GM12878 (cell line): ENCODE measurements around the gene C5AR1. TPM values are rescaled to one million over a fixed set of nuclear protein-coding genes. Genes with fewer than 3 reads are reported as not detected.

Source experiments
- ATAC-seq: fragments of 200-7000 bp; cut with Tn5 transposase; 3 replicates; pipeline ENCODE4 v1.9.1; 2020; ENCODE audit warnings: mild to moderate bottlenecking, moderate library complexity
- BruUV-seq: library from RNA; stranded (reverse); fragments of 400-500 nt; replicated peaks from 2 replicates; lab custom pipeline; 2021; lab: Mats Ljungman, UMichigan
- CTCF ChIA-PET: fragments of 300-600 bp; sonication (Branson Sonifier 250); formaldehyde crosslinking; extraction: SDS; loops from one replicate; lab custom pipeline; 2021; ENCODE audit warnings: inconsistent platforms; lab: Yijun Ruan, JAX
- POLR2A ChIA-PET: fragments of 350-600 bp; formaldehyde crosslinking; extraction: SDS; loops from one replicate; lab custom pipeline; 2021; ENCODE audit warnings: inconsistent platforms; lab: Charles Lee
- RAD21 ChIA-PET: fragments of 300-600 bp; sonication (Branson Sonifier 250); formaldehyde crosslinking; loops from one replicate; lab custom pipeline; 2023; ENCODE audit warnings: antibody characterized with exemption; ENCODE audit not compliant: unreplicated experiment; lab: Charles Lee
- SMC1A ChIA-PET: fragments of 300-600 bp; sonication (Branson Sonifier 250); formaldehyde crosslinking; loops from one replicate; lab custom pipeline; 2023; ENCODE audit not compliant: unreplicated experiment, uncharacterized antibody; lab: Charles Lee
- DNase-seq: peaks from one replicate; pipeline ENCODE4 v3.0.0-alpha.2; 2011; ENCODE audit warnings: low read depth, low spot score
- FAIRE-seq: peaks from 3 replicates; lab custom pipeline; 2011; peaks lifted over from hg19 to GRCh38; lab: Jason Lieb, UNC
- H2AFZ ChIP-seq: 2 replicates; pipeline ENCODE4 v1.6.0; 2011; ENCODE audit warnings: low read depth, low read length, control low read depth; ENCODE audit not compliant: control insufficient read depth
- H3K27ac ChIP-seq: 2 replicates; pipeline ENCODE4 v1.5.1; 2011; ENCODE audit warnings: control low read depth; ENCODE audit not compliant: control insufficient read depth, insufficient read depth
- H3K27me3 ChIP-seq, 2 experiments: replicated peaks in 1 of 2; 2 replicates each; pipeline versions ENCODE4 v1.6.0 to v1.6.1; 2011; ENCODE audit warnings: low read length in 1 of 2; ENCODE audit not compliant: control insufficient read depth in 2 of 2, insufficient read depth in 2 of 2
- H3K36me3 ChIP-seq, 2 experiments: 2 replicates each; pipeline ENCODE4 v1.5.1; 2011; ENCODE audit warnings: low read length in 1 of 2; ENCODE audit not compliant: control insufficient read depth in 2 of 2, insufficient read depth in 2 of 2
- H3K4me1 ChIP-seq: 2 replicates; pipeline ENCODE4 v1.6.1; 2011; ENCODE audit warnings: mild to moderate bottlenecking, low read length, moderate library complexity, mixed read lengths; ENCODE audit not compliant: control insufficient read depth, insufficient read depth
- H3K4me2 ChIP-seq: 2 replicates; pipeline ENCODE4 v1.6.0; 2011; ENCODE audit warnings: control low read depth; ENCODE audit not compliant: control insufficient read depth, insufficient read depth
- H3K4me3 ChIP-seq: fragments of 200-600 bp; sonication (generic); 2 replicates; pipeline ENCODE4 v1.5.1; 2016
- H3K79me2 ChIP-seq: 2 replicates; pipeline ENCODE4 v1.6.0; 2011; ENCODE audit warnings: low read length; ENCODE audit not compliant: control insufficient read depth, insufficient read depth
- H3K9ac ChIP-seq: 2 replicates; pipeline ENCODE4 v1.8.0; 2011; ENCODE audit warnings: low read length, control low read depth, mixed read lengths; ENCODE audit not compliant: control insufficient read depth, insufficient read depth
- H3K9me3 ChIP-seq: replicated peaks from 3 replicates; pipeline ENCODE4 v1.5.1; 2011; ENCODE audit warnings: mild to moderate bottlenecking, low read length; ENCODE audit not compliant: control insufficient read depth, insufficient read depth
- H4K20me1 ChIP-seq: 2 replicates; pipeline ENCODE4 v1.6.0; 2011; ENCODE audit not compliant: control insufficient read depth, insufficient read depth
- CHD4 ChIP-seq: fragments of 200-600 bp; sonication (generic); IDR thresholded peaks from 2 replicates; pipeline ENCODE4 v1.6.1; 2016; ENCODE audit warnings: mild to moderate bottlenecking
- CREM ChIP-seq: IDR thresholded peaks from 2 replicates; pipeline ENCODE4 v1.6.1; 2014; ENCODE audit warnings: antibody characterized with exemption, low read depth
- GATAD2B ChIP-seq: fragments of 450-650 bp; conservative IDR thresholded peaks from 2 replicates; pipeline ENCODE4 v1.6.1; 2017; ENCODE audit warnings: low read depth, mild to moderate bottlenecking, moderate library complexity
- IKZF2 ChIP-seq, 2 experiments: fragments of 450-650 bp; IDR thresholded peaks; 2 replicates each; pipeline ENCODE4 v1.6.1; 2017; ENCODE audit warnings: mild to moderate bottlenecking in 2 of 2, moderate library complexity in 2 of 2
- JUND ChIP-seq: IDR thresholded peaks from 2 replicates; pipeline ENCODE4 v1.6.1; 2012; ENCODE audit warnings: low read depth, mild to moderate bottlenecking, low read length, improper control_type of control experiment, moderate library complexity
- LARP7 ChIP-seq: fragments of 450-650 bp; IDR thresholded peaks from 2 replicates; pipeline ENCODE4 v1.6.1; 2017; ENCODE audit warnings: mild to moderate bottlenecking
- NKRF ChIP-seq: fragments of 450-650 bp; conservative IDR thresholded peaks from 2 replicates; pipeline ENCODE4 v1.6.1; 2017; ENCODE audit warnings: mild to moderate bottlenecking, moderate library complexity
- SRF ChIP-seq, 2 experiments: IDR thresholded peaks; 2 replicates each; pipeline ENCODE4 v1.6.1; 2011; ENCODE audit warnings: low read depth in 2 of 2, low read length in 2 of 2, mild to moderate bottlenecking in 1 of 2, moderate library complexity in 1 of 2
- WGBS: methylation state at CpG from one replicate; pipeline ENCODE4 v1.1.6; 2016; ENCODE audit warnings: low lambda C conversion rate; ENCODE audit not compliant: insufficient replicate concordance, insufficient coverage; ENCODE audit errors: missing lambda C conversion rate; 5-methylcytosine and 5-hydroxymethylcytosine counted together
- in situ Hi-C: fragments of 300-500 bp; cut with MboI; formaldehyde crosslinking; loops from 9 replicates; pipeline ENCODE4 v1.14.3; 2018; ENCODE audit warnings: mixed read lengths
- intact Hi-C: fragments of 100-400 bp; cut with micrococcal nuclease; formaldehyde crosslinking; loops from one replicate; pipeline ENCODE4 v1.14.2; 2022; ENCODE audit not compliant: unreplicated experiment
- polyA plus RNA-seq, 11 experiments: library from polyadenylated mRNA; depleted of rRNA in 4 of 11; unstranded in 6 of 11; stranded (reverse) in 5 of 11; fragments of >200 nt; fragmentation: Nextera tagmentation in 4 of 11; fragmentation: Illumina TruSeq in 1 of 11; extraction: Ambion mirVana in 4 of 11; extraction: Trizol in 1 of 11; gene quantifications; 1 replicate in 1 of 11; 2 replicates in 10 of 11; pipeline versions ENCODE4 v1.2.1 to v1.2.3, GENCODE V29; 2011 to 2016; ENCODE audit warnings: inconsistent platforms in 2 of 11, missing spikeins in 2 of 11, low read depth in 1 of 11
- total RNA-seq, 4 experiments: library from RNA; depleted of rRNA in 3 of 4; stranded (reverse); fragments of >200 nt in 3 of 4; fragmentation: Illumina TruSeq in 1 of 4; extraction: Trizol in 1 of 4; gene quantifications; 2 replicates each; pipeline versions ENCODE4 v1.2.1 to v1.2.3, GENCODE V29; 2013 to 2021
- TF ChIP-seq, protein P1 (sequence below): fragments of 450-650 bp; IDR thresholded peaks from 2 replicates; pipeline ENCODE4 v1.6.1; 2016; ENCODE audit warnings: mild to moderate bottlenecking

The C5AR1 gene
- total and polyA plus RNA-seq, 10 of the 15 experiments (the other 5 are each of a cell fraction or from before 2014, with no cell fraction given) = 0.04 to 1.5 (median 0.18) TPM

GRCh38 chr19:47303966-47304365, 5.7 kb upstream of the C5AR1 start:
- no peak overlapping the region for H2AFZ ChIP-seq
- BruUV-seq = no TSS peak
- intact Hi-C loops (no loop called here), in situ Hi-C loops (no loop called here)
- H3K9me3 ChIP-seq = no peaks in the 10 kb centered on the region; the same call in 2 of the 3 replicates
- FAIRE-seq = no peak
- H3K79me2 ChIP-seq = no peaks in the 10 kb centered on the region
- H3K4me1 ChIP-seq = peaks cover 19% of the 10 kb centered on the region
- ChIA-PET SMC1A (no interaction called here), RAD21 (no interaction called here), POLR2A (no interaction called here), CTCF (interaction anchor here (1.6 to 2.5 kb wide), 3 partner anchors 11 to 85 kb away, joined by 4 to 13 read pairs (median 6); no protein-coding TSS in a partner anchor)
- H3K36me3 ChIP-seq = no peaks in the 10 kb centered on the region; a peak in 1 of 4 replicates
- no peaks in the 10 kb centered on the region for H3K27me3 ChIP-seq
- no peak for ATAC-seq
- no peak overlapping the region for H3K9ac ChIP-seq
- no peak overlapping the region for H3K4me3 ChIP-seq
- DNase-seq = no peak
- H3K27ac ChIP-seq = no peak overlapping the region
- no peaks in the 10 kb centered on the region for H4K20me1 ChIP-seq
- H3K4me2 ChIP-seq = no peak overlapping the region
- 29% methylated on average over 6 of the region's 6 CpGs for WGBS
- TF ChIP-seq NKRF (no peak), LARP7 (no peak), CHD4 (no peak), CREM (no peak), SRF (IDR thresholded peaks at IDR 0.05; ENCODE audit: low read depth in 2 of 2, low read length in 2 of 2) (no peak), IKZF2 (IDR thresholded peaks at IDR 0.05) (no peak), GATAD2B (no peak), JUND (no peak)
- TF ChIP-seq, protein P1, sequence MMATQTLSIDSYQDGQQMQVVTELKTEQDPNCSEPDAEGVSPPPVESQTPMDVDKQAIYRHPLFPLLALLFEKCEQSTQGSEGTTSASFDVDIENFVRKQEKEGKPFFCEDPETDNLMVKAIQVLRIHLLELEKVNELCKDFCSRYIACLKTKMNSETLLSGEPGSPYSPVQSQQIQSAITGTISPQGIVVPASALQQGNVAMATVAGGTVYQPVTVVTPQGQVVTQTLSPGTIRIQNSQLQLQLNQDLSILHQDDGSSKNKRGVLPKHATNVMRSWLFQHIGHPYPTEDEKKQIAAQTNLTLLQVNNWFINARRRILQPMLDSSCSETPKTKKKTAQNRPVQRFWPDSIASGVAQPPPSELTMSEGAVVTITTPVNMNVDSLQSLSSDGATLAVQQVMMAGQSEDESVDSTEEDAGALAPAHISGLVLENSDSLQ = no peak
